H9 (cell line): ENCODE data around the gene RBPJ. TPM values are rescaled to one million over a fixed set of nuclear protein-coding genes. Genes with fewer than 3 reads are reported as not detected.

ENCODE experiments used
- DNase-seq: peaks from one replicate; pipeline ENCODE4 v3.0.0-alpha.2; 2017
- H2AFZ ChIP-seq: one replicate; pipeline ENCODE4 v1.6.1; 2013; ENCODE audit warnings: mild to moderate bottlenecking, low read length, control low read depth, moderate library complexity
- H2AK5ac ChIP-seq: 2 replicates; pipeline ENCODE4 v1.6.1; 2013; ENCODE audit warnings: low read length, control low read depth, mixed read lengths; ENCODE audit not compliant: insufficient read length
- H2BK120ac ChIP-seq: one replicate; pipeline ENCODE4 v1.6.1; 2013; ENCODE audit warnings: low read depth, mild to moderate bottlenecking, low read length, control low read depth, inconsistent platforms; ENCODE audit not compliant: poor library complexity, severe bottlenecking
- H2BK12ac ChIP-seq: 2 replicates; pipeline ENCODE4 v1.6.1; 2013; ENCODE audit warnings: low read length, control low read depth, mixed read lengths, low read depth; ENCODE audit not compliant: insufficient read length
- H2BK15ac ChIP-seq: 2 replicates; pipeline ENCODE4 v1.6.1; 2013; ENCODE audit warnings: low read depth, low read length, control low read depth
- H2BK20ac ChIP-seq: one replicate; pipeline ENCODE4 v1.6.1; 2013; ENCODE audit warnings: low read depth, mild to moderate bottlenecking, low read length, control low read depth, inconsistent platforms; ENCODE audit not compliant: poor library complexity, severe bottlenecking
- H2BK5ac ChIP-seq: 2 replicates; pipeline ENCODE4 v1.6.1; 2013; ENCODE audit warnings: low read length, control low read depth, mixed read lengths; ENCODE audit not compliant: insufficient read length
- H3K14ac ChIP-seq: 2 replicates; pipeline ENCODE4 v1.6.1; 2013; ENCODE audit warnings: low read length, control low read depth; ENCODE audit not compliant: insufficient read depth
- H3K18ac ChIP-seq: 2 replicates; pipeline ENCODE4 v1.6.1; 2013; ENCODE audit warnings: low read depth, mild to moderate bottlenecking, mixed read lengths, low read length, control low read depth; ENCODE audit not compliant: insufficient read length
- H3K23ac ChIP-seq: 2 replicates; pipeline ENCODE4 v1.6.1; 2013; ENCODE audit warnings: low read length, control low read depth, mixed read lengths, low read depth; ENCODE audit not compliant: insufficient read length
- H3K23me2 ChIP-seq: 2 replicates; pipeline ENCODE4 v1.6.1; 2013; ENCODE audit warnings: low read depth, mild to moderate bottlenecking, mixed read lengths, low read length, control low read depth; ENCODE audit not compliant: insufficient read length, poor library complexity, severe bottlenecking
- H3K27ac ChIP-seq: 2 replicates; pipeline ENCODE4 v1.5.1; 2013; ENCODE audit warnings: low read length, control low read depth, mixed read lengths, low read depth; ENCODE audit not compliant: insufficient read length
- H3K27me3 ChIP-seq: 2 replicates; pipeline ENCODE4 v1.6.1; 2013; ENCODE audit warnings: low read length, control low read depth, inconsistent platforms; ENCODE audit not compliant: insufficient read depth
- H3K4ac ChIP-seq: 2 replicates; pipeline ENCODE4 v1.6.1; 2013; ENCODE audit warnings: low read depth, mild to moderate bottlenecking, control low read depth, inconsistent platforms, low read length, moderate library complexity
- H3K4me1 ChIP-seq: 2 replicates; pipeline ENCODE4 v1.6.1; 2013; ENCODE audit warnings: low read length, control low read depth, inconsistent platforms; ENCODE audit not compliant: insufficient read depth
- H3K4me2 ChIP-seq: 2 replicates; pipeline ENCODE4 v1.6.1; 2013; ENCODE audit warnings: low read length, control low read depth, mixed read lengths; ENCODE audit not compliant: insufficient read length, insufficient read depth
- H3K56ac ChIP-seq: 2 replicates; pipeline ENCODE4 v1.6.1; 2013; ENCODE audit warnings: low read depth, mild to moderate bottlenecking, mixed read lengths, low read length, control low read depth; ENCODE audit not compliant: insufficient read length
- H3K79me1 ChIP-seq: 2 replicates; pipeline ENCODE4 v1.6.1; 2013; ENCODE audit warnings: low read depth, mild to moderate bottlenecking, moderate library complexity, low read length, control low read depth, inconsistent platforms; ENCODE audit not compliant: insufficient read depth, poor library complexity, severe bottlenecking
- H3K79me2 ChIP-seq: 2 replicates; pipeline ENCODE4 v1.6.1; 2013; ENCODE audit warnings: low read length, control low read depth, inconsistent platforms; ENCODE audit not compliant: insufficient read depth
- H3K9ac ChIP-seq: 2 replicates; pipeline ENCODE4 v1.6.1; 2013; ENCODE audit warnings: low read length, control low read depth, mixed read lengths; ENCODE audit not compliant: insufficient read length; ENCODE audit errors: extremely low read depth
- H3K9me3 ChIP-seq: one replicate; pipeline ENCODE4 v1.6.1; 2013; ENCODE audit warnings: low read depth, low read length, inconsistent platforms; ENCODE audit not compliant: control insufficient read depth
- H3T11ph ChIP-seq: one replicate; pipeline ENCODE4 v1.6.1; 2013; ENCODE audit warnings: mild to moderate bottlenecking, low read length, control low read depth, inconsistent platforms
- H4K20me1 ChIP-seq: one replicate; pipeline ENCODE4 v1.6.1; 2013; ENCODE audit not compliant: control insufficient read depth, insufficient read length, insufficient read depth
- H4K5ac ChIP-seq: 2 replicates; pipeline ENCODE4 v1.6.1; 2013; ENCODE audit warnings: low read depth, mild to moderate bottlenecking, mixed read lengths, low read length, control low read depth; ENCODE audit not compliant: insufficient read length
- H4K8ac ChIP-seq: replicated peaks from 2 replicates; pipeline ENCODE4 v1.6.1; 2013; ENCODE audit warnings: low read length, control low read depth, mixed read lengths, low read depth; ENCODE audit not compliant: insufficient read length
- H4K91ac ChIP-seq: 2 replicates; pipeline ENCODE4 v1.6.1; 2013; ENCODE audit warnings: low read depth, mild to moderate bottlenecking, moderate library complexity, mixed read lengths, low read length, control low read depth; ENCODE audit not compliant: insufficient read length
- H3K27ac Mint-ChIP-seq, 3 experiments: 2 replicates in 2 of 3; 3 replicates in 1 of 3; pipeline ENCODE4 v1.8.0; 2020 to 2021; ENCODE audit warnings: mixed read lengths in 3 of 3, mild to moderate bottlenecking in 1 of 3, moderate library complexity in 1 of 3
- H3K27me3 Mint-ChIP-seq: 2 replicates; pipeline ENCODE4 v1.8.0; 2021; ENCODE audit warnings: low read depth, mild to moderate bottlenecking, moderate library complexity, mixed read lengths
- H3K36me3 Mint-ChIP-seq, 3 experiments: 2 replicates in 2 of 3; 3 replicates in 1 of 3; pipeline ENCODE4 v1.8.0; 2020 to 2021; ENCODE audit warnings: low read depth in 3 of 3, mixed read lengths in 3 of 3; ENCODE audit not compliant: insufficient read depth in 1 of 3
- H3K4me1 Mint-ChIP-seq, 2 experiments: 2 replicates each; pipeline ENCODE4 v1.8.0; 2020; ENCODE audit warnings: mixed read lengths in 2 of 2
- H3K4me3 Mint-ChIP-seq, 2 experiments: 2 replicates in 1 of 2; 3 replicates in 1 of 2; pipeline ENCODE4 v1.8.0; 2020 to 2021; ENCODE audit warnings: mild to moderate bottlenecking in 2 of 2, mixed read lengths in 2 of 2, moderate library complexity in 1 of 2
- H3K9me3 Mint-ChIP-seq, 2 experiments: 2 replicates in 1 of 2; 3 replicates in 1 of 2; pipeline ENCODE4 v1.8.0; 2020; ENCODE audit warnings: mild to moderate bottlenecking in 2 of 2, mixed read lengths in 2 of 2, moderate library complexity in 1 of 2
- WGBS: extraction: QIAGEN DNeasy Blood & Tissue Kit; methylation state at CpG from one replicate; pipeline ENCODE4 v1.1.7; 2013; ENCODE audit warnings: missing lambda C conversion rate, low lambda C conversion rate, mixed read lengths; ENCODE audit not compliant: insufficient read length; ENCODE audit errors: extremely low coverage; 5-methylcytosine and 5-hydroxymethylcytosine counted together
- total RNA-seq: library from RNA; stranded (reverse); gene quantifications from 2 replicates; pipeline ENCODE4 v1.2.1, GENCODE V29; 2021
- TF ChIP-seq, protein P1 (sequence below): fragments of 200-600 bp; sonication (generic); conservative IDR thresholded peaks from 3 replicates; pipeline ENCODE4 v1.8.0; 2021; ENCODE audit warnings: antibody characterized with exemption, mild to moderate bottlenecking

The RBPJ gene
- total RNA-seq, 1 experiment from 2014 or later = 166 TPM

DNA sequence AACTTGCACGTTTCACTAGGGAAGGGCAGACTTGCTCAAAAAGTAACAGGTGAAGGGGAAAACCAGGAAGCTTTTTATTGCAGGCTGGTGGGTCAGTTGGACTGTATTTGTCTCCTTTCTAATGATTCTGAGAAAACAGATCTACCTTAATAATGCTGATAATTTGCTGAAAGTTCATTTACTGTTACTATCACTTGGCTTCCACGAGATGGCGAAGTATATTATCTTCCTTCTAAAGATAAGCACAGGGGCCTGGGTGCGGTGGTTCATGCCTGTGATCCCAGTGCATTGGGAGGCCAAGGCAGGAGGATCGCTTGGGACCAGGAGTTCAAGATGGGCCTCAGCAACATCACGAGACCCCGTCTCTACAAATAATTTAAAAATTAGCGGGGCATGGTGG is 153.1 kb downstream of the RBPJ start:
- Histone ChIP-seq H2BK15ac (no peak overlapping the region), H3K27ac (no peak overlapping the region), H2BK5ac (no peak overlapping the region), H4K20me1 (no peaks in the 10 kb centered on the region), H3K79me1 (no peaks in the 10 kb centered on the region), H3K4me2 (no peak overlapping the region), H3K27me3 (no peaks in the 10 kb centered on the region), H3K4me1 (no peaks in the 10 kb centered on the region), H4K91ac (no peak overlapping the region), H3K18ac (no peak overlapping the region), H3K79me2 (no peaks in the 10 kb centered on the region), H2BK20ac (no peak overlapping the region), H4K8ac (no peak overlapping the region), H2BK120ac (no peak overlapping the region), H2BK12ac (no peak overlapping the region), H2AK5ac (no peak overlapping the region), H3K23ac (no peak overlapping the region), H3K23me2 (no peaks in the 10 kb centered on the region), H3K9ac (no peak overlapping the region), H3K4ac (no peak overlapping the region), H2AFZ (no peak overlapping the region), H4K5ac (no peak overlapping the region), H3K14ac (no peak overlapping the region), H3T11ph (no peak overlapping the region), H3K56ac (no peak overlapping the region), H3K9me3 (no peaks in the 10 kb centered on the region)
- DNase-seq = no peak
- WGBS = no CpG with 5 or more reads among the region's 8 CpGs
- TF ChIP-seq, protein P1, sequence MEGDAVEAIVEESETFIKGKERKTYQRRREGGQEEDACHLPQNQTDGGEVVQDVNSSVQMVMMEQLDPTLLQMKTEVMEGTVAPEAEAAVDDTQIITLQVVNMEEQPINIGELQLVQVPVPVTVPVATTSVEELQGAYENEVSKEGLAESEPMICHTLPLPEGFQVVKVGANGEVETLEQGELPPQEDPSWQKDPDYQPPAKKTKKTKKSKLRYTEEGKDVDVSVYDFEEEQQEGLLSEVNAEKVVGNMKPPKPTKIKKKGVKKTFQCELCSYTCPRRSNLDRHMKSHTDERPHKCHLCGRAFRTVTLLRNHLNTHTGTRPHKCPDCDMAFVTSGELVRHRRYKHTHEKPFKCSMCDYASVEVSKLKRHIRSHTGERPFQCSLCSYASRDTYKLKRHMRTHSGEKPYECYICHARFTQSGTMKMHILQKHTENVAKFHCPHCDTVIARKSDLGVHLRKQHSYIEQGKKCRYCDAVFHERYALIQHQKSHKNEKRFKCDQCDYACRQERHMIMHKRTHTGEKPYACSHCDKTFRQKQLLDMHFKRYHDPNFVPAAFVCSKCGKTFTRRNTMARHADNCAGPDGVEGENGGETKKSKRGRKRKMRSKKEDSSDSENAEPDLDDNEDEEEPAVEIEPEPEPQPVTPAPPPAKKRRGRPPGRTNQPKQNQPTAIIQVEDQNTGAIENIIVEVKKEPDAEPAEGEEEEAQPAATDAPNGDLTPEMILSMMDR = no peak
- Mint-ChIP-seq H3K4me1 (no peaks in the 10 kb centered on the region), H3K36me3 (no peaks in the 10 kb centered on the region), H3K27me3 (no peaks in the 10 kb centered on the region; the same call in none of the 2 replicates), H3K27ac (peak overlapping the region in 1 of 3 experiments; percentile 17; a peak in 1 of 7 replicates), H3K4me3 (no peak overlapping the region), H3K9me3 (no peaks in the 10 kb centered on the region; a peak in 1 of 5 replicates)
